ENCODE data around the gene SMCHD1. TPM values are rescaled to one million over a fixed set of nuclear protein-coding genes. Genes with fewer than 3 reads are reported as not detected.

Gene SMCHD1
- total RNA-seq, 3 donors from 2014 or later, result 73.9 to 131 (median 102) TPM

DNA sequence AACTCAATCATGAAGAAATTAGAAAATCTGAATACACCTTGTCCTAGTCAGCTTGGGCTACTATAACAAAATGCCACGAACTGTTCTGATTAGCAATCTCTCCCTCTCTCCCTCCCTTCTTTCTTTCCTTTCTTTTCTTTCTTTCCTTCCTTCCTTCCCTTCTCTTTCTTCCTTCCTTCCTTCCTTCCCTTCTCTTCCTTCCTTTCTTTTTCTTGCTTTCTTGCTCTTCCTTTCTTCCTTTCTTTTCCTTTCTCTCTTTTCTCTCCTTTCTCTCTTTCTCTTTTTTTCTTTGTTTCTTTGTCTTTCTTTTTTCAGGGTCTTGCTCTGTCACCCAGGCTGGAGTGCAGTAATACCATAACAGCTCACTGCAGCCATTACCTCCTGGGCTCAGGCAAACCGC, 167.7 kb downstream of the SMCHD1 start:
- intact Hi-C loops (cut with DNase I; ENCODE audit: low total_unique reads), result no loop called here
- no peaks in the 10 kb centered on the region for H3K27me3 ChIP-seq
- TF ChIP-seq POLR2AphosphoS5 (IDR thresholded peaks at IDR 0.05), result no peak
- TF ChIP-seq POLR2A (IDR thresholded peaks at IDR 0.05), result no peak
- TF ChIP-seq CTCF (IDR thresholded peaks at IDR 0.05), result no peak
- DNase-seq (ENCODE audit: low spot score in 2 of 2), result no peak
- H3K4me1 ChIP-seq, result no peaks in the 10 kb centered on the region
- no peaks in the 10 kb centered on the region for H3K36me3 ChIP-seq
- H3K4me3 ChIP-seq, result no peak overlapping the region
- no peak overlapping the region for H3K27ac ChIP-seq
- H3K9me3 ChIP-seq, result no peaks in the 10 kb centered on the region

- H3K9me3 ChIP-seq, result no peaks in the 10 kb centered on the region
- H3K4me3 ChIP-seq, result no peak overlapping the region
- intact Hi-C loops (cut with DNase I; ENCODE audit: low total_unique reads), result no loop called here
- no peak overlapping the region for H3K27ac ChIP-seq
- H3K36me3 ChIP-seq, result no peaks in the 10 kb centered on the region
- H3K27me3 ChIP-seq, result no peaks in the 10 kb centered on the region
- no peak for DNase-seq (ENCODE audit: low spot score in 2 of 2)
- no peaks in the 10 kb centered on the region for H3K4me1 ChIP-seq
- TF ChIP-seq CTCF (IDR thresholded peaks at IDR 0.05) (no peak), POLR2AphosphoS5 (IDR thresholded peaks at IDR 0.05) (no peak), POLR2A (IDR thresholded peaks at IDR 0.05) (no peak)
Observed at GRCh38 chr18:2823966-2824365, 168.4 kb downstream of the SMCHD1 start.

- H3K4me3 ChIP-seq, result no peak overlapping the region
- no peaks in the 10 kb centered on the region for H3K9me3 ChIP-seq
- DNase-seq (ENCODE audit: low spot score in 2 of 2), result no peak
- H3K27ac ChIP-seq, result no peak overlapping the region
- H3K4me1 ChIP-seq, result no peaks in the 10 kb centered on the region
- intact Hi-C loops (cut with DNase I; ENCODE audit: low total_unique reads), result no loop called here
- H3K27me3 ChIP-seq, result no peaks in the 10 kb centered on the region
- no peaks in the 10 kb centered on the region for H3K36me3 ChIP-seq
- TF ChIP-seq POLR2AphosphoS5 (IDR thresholded peaks at IDR 0.05) (no peak), CTCF (IDR thresholded peaks at IDR 0.05) (no peak), POLR2A (IDR thresholded peaks at IDR 0.05) (no peak)
Observed at GRCh38 chr18:2824865-2825264, 169.3 kb downstream of the SMCHD1 start.

GRCh38 chr18:2825613-2826175, 170.2 kb downstream of the SMCHD1 start:
- no peak for DNase-seq (ENCODE audit: low spot score in 2 of 2)
- intact Hi-C loops (cut with DNase I; ENCODE audit: low total_unique reads), result no loop called here
- no peak overlapping the region for H3K27ac ChIP-seq

DNA sequence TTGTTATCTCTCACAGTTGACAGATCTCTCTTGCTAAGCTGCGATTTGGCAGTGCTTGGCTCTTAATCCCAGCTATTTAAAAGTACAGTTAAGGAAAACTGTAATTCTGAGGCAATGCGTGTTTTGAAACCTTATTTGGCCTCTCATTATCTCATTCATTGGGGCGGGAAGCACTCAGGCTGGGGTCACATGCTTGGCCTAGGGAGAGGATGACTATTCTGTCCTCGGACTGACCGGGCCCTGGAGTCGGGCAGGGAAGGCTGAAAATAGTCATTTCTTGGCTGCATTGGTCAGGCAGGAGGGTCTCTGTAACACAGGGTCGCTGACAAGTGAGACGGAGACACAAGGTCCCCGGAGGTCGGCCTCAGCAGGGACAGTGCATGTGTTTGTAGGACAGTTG, 171.1 kb downstream of the SMCHD1 start:
- Histone ChIP-seq H3K4me1 (no peaks in the 10 kb centered on the region), H3K4me3 (no peak overlapping the region), H3K27me3 (no peaks in the 10 kb centered on the region), H3K27ac (peak overlapping the region; percentile 18 to 60), H3K36me3 (no peaks in the 10 kb centered on the region), H3K9me3 (no peaks in the 10 kb centered on the region)
- intact Hi-C loops (cut with DNase I; ENCODE audit: low total_unique reads), result no loop called here
- DNase-seq (ENCODE audit: low spot score in 2 of 2), result peak in 1 of 2 donors; percentile 28
- TF ChIP-seq POLR2AphosphoS5 (IDR thresholded peaks at IDR 0.05), result peak in 1 of 3 donors; percentile 41
- TF ChIP-seq POLR2A (IDR thresholded peaks at IDR 0.05), result no peak
- TF ChIP-seq CTCF (IDR thresholded peaks at IDR 0.05), result no peak

More at GRCh38 chr18:2825613-2826175, 170.2 kb downstream of the SMCHD1 start:
- TF ChIP-seq POLR2A (IDR thresholded peaks at IDR 0.05) (no peak), CTCF (IDR thresholded peaks at IDR 0.05) (no peak), POLR2AphosphoS5 (IDR thresholded peaks at IDR 0.05) (no peak)
- no peaks in the 10 kb centered on the region for H3K27me3 ChIP-seq
- H3K9me3 ChIP-seq, result no peaks in the 10 kb centered on the region
- H3K36me3 ChIP-seq, result no peaks in the 10 kb centered on the region
- no peak overlapping the region for H3K4me3 ChIP-seq
- H3K4me1 ChIP-seq, result no peaks in the 10 kb centered on the region

Measured in breast epithelium (tissue), 4 donors.